Renal pelvis (tissue), 4 donors: ENCODE measurements around the gene NUDT14. TPM values are rescaled to one million over a fixed set of nuclear protein-coding genes. Genes with fewer than 3 reads are reported as not detected.

Source experiments
- DNase-seq: peaks from one replicate; pipeline ENCODE4 v3.0.0-alpha.2; 2013
- polyA plus RNA-seq, 3 donors: library from polyadenylated mRNA; unstranded; fragments of 120-200 nt; gene quantifications; one replicate each; pipeline ENCODE4 v1.2.1, GENCODE V29; 2013; ENCODE audit not compliant: insufficient read length in 3 of 3

NUDT14 gene
- polyA plus RNA-seq, 3 donors, result 36.6 to 44.0 (median 38.1) TPM

GRCh38 chr14:105148604-105149145 lies 32.4 kb downstream of the NUDT14 start:
- DNase-seq, result no peak

- DNase-seq, result no peak
These were observed 33.2 kb downstream of the NUDT14 start for GRCh38 chr14:105147671-105148603.

GRCh38 chr14:105146976-105147635 lies 34.0 kb downstream of the NUDT14 start:
- no peak for DNase-seq

- no peak for DNase-seq
These were observed 34.7 kb downstream of the NUDT14 start for GRCh38 chr14:105146181-105146975.

GRCh38 chr14:105145381-105146180 lies 35.5 kb downstream of the NUDT14 start:
- no peak for DNase-seq

GRCh38 chr14:105144666-105145380 lies 36.3 kb downstream of the NUDT14 start:
- DNase-seq, result no peak

DNA sequence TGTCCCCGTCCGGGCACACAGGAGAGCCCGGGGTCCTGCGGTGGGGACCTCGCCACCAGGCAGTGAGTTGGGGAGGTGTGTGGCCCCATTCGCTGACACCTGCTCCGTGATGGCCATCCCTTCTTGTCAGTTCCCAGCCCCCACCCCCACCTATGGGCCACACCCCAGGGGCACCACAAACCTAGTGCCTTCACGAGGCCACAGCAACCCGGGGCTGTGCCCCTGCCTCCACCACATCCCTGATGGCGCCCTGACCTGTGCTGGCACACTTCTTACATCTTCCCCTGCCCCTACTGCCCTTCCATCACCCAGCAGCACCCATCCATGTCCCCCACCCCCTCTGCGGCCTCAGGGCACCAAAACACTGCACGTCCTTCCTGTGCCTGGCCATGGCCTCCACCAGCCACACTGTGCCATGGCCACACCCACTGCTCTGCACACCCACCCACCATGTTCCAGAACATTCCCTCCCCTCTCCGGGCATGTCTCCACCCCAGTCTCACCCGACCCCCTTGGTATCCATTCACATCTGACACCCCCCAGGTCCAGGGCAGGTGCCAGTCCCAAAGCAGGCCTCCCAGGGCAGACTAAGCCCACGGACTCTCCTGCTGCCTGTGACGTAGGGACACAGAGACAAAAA lies 37.0 kb downstream of the NUDT14 start:
- DNase-seq, result no peak

GRCh38 chr14:105143451-105144025 lies 37.6 kb downstream of the NUDT14 start:
- no peak for DNase-seq

- no peak for DNase-seq
These were observed 38.3 kb downstream of the NUDT14 start for GRCh38 chr14:105142651-105143450.

DNA sequence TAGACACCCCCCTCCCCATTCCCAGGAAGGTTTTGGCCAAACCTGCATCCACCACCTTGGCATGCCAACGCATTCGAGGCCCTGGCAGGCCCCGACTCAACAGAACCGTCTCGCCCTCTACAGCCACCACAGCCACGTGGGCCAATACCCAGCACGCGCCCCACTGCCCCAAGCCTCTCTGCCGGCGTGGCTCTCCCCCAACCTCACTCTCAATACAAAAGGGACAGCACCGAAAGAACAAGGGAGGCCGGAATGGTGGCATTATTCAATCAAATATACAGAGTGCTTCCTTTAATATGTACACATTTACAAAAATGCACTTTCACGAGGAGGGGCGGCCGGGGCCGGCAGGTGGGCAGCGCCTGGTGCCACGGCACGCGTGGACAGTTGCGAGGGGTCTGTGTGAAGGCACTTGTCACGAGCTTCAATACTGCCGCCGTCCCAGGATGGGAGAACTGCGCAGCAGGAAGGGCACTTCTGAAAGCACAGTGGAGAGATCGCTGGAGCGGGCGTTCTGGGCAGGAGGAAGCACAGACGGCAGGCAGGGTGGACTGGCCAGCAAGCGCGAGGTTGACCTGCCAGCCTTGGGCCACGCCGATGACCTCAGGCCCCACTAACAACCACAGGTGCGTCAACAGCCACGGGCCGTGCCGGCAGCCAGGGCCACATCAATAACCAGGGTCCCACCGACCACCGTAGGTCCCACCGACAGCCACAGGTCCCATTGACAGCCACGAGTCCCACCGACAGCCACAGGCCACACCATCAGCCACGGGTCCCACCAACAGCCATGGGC lies 39.4 kb downstream of the NUDT14 start:
- no peak for DNase-seq

GRCh38 chr14:105141026-105141425 lies 40.1 kb downstream of the NUDT14 start:
- DNase-seq, result no peak

DNA sequence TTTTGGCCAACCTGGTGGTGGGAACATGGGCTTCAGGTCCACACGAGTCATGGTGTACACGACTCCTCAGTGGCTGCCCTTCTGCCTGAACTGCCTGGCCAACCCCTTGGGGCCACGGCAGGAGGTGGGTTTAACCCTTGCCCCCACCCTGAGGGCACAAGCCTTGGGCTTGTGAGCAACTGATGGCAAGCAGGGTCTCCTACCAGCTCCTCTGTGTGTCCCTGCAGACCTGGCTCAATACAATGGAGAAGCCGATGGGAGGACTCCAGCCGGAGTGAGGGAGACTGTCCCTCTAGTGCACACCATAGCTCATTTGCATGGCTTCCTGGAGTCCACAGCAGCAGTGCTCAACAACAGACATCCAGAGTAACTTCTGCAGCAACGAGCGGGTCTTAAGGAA lies 40.5 kb downstream of the NUDT14 start:
- DNase-seq, result no peak

GRCh38 chr14:105139831-105140239 lies 41.3 kb downstream of the NUDT14 start:
- no peak for DNase-seq

DNA sequence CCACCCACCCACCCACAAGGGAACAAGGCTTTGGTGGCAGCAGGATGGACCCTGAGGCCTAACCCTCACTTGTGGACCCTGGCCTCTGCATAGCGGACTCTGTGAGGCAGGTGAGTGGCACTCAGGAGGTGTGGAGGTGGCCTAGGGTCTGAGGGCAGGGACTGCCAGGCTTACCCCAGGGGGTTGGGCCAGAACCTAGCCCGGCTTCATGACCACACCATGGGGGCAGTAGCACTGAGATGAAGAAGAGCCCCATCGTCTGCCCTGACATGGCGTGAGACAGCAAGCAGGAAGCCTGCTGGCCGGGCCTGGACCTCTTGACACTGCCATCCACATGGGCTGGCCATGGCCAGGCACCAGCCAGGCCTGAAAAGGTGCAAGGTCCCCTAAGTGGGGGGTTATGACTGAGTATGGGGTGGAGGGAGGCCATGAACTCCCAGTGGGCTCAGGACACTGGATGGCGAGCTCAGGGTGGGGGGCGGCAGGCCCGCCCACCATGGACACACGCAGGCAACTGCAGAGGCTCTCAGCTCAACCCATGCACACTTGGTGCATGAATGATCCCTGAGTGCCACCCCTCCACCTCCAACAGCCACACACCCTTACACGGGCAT lies 41.8 kb downstream of the NUDT14 start:
- DNase-seq, result no peak

- DNase-seq, result no peak
These were observed 42.5 kb downstream of the NUDT14 start for GRCh38 chr14:105138551-105139111.

DNA sequence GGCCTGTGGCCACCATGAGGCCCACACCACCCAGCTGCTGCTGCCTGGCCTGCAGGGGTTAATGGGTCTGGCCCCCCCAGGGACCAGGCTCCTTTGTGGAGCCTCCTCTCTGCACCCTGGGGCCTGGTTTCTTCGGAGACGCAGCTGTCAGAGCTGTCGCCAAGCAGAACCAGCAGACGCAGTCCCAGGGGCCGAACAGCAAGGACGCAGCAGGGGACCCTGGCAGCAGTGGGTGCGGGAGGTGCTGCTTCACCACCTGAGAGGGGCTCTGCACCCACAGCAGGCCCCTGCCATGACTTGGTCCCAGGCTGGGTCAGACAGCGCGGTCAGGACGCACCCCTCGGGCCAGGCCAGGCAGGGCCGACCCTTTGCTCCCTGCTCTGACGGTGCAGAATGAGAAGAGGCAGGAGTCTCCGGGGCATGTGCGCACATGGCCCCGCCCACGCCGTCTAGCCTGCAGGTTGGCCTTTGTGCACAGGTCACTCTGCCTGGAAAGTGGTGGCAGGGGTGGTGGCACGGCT lies 43.0 kb downstream of the NUDT14 start:
- no peak for DNase-seq
